Measurements from ENCODE around the gene SMARCB1.
A peak's percentile ranks its signal among the peaks of the same experiment; 100 is the strongest.
"Not testable (repeated sequence)": the region's sequence is repeated elsewhere in the genome, so short reads cannot be mapped to it uniquely, and the experiment has no call there.

SMARCB1 gene

DNA sequence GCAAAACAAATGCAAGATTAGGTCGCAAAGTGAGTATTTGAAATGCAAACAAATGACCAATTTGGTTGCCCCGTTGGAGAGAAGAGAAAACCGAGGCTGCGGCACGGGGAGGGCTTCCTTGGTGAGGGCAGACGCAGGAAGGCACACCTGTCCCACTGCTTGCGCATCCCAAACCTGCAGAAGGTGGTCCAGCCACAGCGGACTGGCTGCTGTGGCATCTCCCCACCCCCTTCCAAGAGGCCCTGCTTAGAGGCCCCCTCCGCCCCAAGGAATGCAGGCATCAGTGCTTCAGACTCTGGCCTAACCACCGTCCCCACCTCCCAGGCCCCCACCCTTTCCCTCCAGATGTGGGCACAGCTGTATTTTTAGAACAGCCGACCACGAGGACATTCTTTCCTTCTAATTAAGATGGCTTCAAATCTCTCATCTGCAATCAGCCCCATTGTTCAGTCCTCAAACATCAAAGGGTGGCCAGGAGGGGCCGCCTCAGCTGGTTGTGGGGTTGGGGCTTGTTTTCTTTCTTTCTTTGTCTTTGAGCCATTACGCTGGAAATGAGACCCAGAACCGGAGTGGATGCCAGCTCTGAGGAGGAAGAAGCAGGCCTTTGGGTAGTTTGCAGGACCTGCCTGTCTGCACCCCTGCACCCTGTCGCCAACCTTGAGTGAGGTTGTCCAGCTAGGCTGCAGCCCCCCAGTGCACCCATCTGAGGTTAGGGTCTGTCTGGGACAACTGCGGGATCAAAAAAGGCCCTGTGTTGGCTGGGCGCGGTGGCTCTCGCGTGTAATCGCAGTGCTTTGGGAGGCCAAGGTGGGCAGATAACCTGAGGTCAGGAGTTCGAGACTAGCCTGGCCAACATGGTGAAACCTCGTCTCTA is 61.5 kb downstream of the SMARCB1 start:
- DNase-seq, result no peak

DNA sequence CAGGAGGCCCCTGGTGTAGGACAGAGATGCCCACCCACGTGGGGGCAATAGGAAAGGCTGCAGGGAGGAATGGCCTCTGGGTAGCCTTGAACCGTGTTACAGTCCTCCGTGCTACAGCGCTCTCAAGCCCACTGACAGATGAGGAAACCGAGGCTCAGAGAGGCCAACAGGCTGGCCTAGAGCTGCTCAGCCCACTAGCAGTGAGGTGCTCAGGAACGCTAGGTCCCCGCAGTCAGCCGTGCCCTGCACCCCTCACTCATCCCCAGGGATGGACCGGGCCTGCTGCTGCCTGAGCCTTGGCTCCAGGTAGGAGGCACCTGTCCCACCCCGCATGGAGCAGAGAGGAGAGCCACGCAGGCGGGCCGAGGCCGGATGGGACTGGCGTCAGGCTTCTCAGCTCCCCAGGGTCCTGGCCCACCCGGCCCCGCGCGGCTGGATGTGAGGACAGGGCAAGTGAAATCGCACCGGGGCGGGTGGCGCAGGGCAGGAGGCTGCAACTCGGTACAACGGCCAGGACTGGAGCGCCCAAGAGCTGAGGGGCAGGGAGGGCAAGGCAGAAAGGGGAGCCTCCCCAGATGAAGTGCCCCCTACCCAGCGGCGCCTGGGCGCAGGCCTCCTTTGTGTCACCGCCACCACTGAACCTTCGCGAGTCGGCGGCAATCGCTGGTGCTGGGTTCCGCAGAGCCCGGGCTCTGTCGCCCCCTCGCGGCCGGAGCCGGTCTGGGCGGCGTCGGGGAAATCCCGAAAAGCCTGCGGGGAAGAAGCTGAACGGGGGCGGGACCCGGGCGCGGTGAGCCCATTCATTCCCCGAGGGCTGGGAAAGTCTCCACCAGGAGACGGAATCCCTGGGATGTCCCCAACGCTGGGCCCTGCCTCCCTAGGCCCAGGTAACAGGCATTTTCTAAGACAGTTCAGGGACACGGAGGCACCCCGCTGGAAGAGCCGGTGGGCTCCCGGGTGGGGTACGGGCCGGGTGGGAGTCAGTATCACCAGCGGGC is 62.5 kb downstream of the SMARCB1 start:
- DNase-seq, result peak; percentile 90

DNA sequence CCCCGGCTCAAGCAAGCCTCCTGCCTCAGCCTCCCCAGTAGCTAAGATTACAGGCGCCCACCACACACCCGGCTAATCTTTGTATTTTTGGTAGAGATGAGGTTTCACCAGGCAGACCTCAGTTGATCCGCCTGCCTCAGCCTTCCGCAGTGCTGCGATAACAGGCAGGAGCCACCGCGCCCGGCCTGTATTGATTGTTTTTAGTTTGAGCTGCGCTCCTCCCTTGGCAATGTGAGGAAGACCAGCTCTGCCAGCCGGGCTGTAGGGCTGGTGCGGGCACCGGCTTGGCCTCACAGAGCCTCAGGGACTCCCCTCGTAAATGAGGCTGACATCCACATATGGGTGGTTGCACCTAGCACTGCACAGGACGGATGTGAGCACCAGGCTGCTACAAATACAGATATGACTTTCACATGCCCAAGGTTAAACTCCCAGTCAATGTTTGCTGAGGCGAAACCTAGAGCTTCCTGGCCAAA is 63.4 kb downstream of the SMARCB1 start:
- DNase-seq, result no peak

DNA sequence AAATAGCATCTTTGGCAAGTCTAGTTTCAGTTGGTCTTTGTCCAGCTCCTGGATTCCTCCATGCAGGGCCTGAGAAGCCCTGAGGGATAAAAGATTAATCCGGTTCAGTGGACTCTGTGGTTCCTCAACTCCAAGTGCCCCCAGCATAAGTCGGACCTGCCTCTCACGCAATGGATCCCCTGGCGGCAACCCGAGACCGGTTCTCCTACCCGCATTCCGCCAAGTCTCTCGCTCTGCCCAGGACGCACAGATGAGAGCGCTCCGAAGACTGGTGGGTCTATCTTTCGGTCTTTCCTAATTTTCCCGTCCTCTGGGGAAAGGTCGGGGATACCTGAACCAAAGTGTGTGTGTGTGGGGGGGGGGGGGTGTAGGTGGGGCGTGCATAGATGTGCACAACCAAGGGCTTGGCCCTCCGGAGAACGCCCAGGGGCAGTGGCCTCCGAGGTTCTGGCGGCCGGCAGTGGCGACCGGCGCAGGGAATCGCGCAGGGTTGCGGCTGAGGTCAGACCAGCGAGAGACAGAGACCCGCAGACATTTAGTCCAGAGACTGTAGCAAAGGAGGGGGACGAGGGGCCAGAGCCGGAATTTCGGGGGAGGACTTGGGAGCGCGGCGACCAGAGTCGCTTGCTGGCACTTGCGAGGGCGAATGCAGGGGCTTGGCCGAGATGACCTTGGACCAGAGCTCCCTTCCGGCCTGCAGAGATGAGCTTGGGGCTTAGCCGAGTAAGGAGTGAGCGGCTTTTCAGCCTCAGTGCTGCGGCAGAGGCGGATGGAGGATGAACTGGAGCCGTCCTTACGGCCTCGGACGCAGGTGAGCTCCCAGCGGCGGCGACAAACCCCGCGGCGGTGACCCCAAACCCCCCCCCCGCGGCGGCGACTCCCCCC is 70.2 kb downstream of the SMARCB1 start:
- no peak for DNase-seq

DNA sequence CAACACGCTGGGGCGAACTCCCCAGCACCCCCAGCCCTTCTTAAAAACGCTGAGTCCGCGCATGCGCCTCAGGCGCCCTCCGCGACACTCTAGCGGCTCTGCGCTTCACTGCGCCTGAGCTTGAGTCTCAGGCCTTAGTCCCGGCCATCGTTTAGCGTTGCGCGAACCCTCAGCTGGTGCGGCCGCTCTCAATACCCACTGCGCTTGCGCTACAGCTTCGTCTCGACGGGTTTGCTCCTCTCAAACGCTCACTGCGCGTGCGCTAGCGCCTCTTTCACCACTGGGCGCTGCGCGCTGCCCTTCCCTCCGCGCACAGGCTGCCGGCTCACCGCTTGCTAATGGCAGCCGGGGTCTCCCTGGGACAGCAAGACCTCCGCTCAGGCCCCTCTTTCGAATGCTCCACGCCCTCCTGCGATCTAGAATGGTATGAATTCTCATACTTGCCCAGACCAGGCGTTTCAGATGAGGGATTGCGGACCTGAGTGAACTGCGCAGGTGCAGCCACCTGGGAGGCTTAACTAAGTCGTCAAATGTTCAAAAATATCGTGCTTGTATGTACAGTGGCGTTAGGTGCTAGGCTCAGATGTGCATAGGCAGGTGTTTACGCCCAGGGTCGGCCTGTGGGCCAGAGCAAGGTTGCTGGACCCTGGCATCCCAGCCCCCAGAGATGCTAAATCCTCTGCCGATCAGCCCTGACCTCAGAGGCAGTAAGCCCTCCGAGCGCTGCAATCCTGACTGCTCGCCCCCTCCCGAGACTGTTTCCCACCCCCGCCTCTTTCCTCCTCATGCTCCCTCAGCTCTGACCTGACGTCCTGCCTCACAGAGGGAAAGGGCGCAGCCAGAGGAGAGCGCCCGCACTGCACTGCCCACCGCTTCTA is 71.1 kb downstream of the SMARCB1 start, which contains the start of gene SLC2A11:
TSS of gene SLC2A11 (plus strand) at position 270 of the 878 bp plus-strand sequence. CDS start at position 395, 125 bp downstream.
- DNase-seq, result peak; percentile 90

DNA sequence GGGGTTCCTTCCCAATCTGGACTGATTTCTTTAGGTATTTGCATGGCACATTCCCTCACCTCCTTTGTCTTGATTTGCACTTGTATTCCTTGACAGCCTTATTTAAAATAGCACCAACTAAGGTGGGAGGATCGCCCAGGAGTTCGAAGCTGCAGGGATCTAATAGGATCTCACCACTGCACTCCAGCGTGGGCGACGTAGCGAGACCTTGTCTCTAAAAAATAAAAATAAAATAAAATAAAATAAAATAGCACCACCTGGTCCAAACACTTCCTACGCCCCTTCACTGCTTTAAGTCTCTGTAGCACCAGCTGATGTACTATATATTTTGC is 71.7 kb downstream of the SMARCB1 start:
- DNase-seq, result no peak

DNA sequence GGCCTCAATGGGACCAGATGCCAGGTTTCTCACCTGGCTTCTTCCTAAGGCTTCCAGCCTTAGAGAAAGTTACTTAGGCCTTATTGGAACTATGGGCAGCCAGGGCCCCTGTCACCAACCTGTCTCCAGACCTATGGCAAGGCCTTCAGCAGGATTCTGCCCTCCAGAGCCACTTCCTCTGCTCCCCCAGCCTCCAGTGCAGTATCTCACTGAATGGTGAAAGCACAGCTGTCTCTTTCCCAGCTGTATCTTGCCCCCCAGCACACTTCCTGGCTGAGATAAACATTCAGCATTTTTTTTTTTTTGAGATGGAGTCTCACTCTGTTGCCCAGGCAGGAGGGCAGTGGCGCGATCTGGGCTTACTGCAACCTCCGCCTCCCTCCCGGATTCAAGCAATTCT is 72.4 kb downstream of the SMARCB1 start:
- no peak for DNase-seq

DNA sequence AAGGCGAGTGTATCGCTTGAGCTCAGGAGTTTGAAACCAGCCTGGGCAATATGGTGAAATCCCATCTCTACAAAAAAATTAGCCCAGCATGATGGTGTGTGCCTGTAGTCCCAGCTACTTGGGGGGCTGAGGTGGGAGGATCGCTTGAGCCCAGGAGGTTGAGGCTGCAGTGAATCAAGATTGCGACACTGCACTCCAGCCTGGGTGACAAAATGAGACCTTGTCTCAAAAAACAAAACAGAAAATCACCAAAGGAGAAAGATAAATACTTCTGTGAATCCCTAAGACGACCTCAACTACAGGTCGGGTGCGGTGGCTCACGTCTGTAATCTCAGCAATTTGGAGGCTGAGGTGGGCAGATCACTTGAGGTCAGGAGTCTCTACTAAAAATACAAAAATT is 73.4 kb downstream of the SMARCB1 start:
- not testable (repeated sequence) for DNase-seq

DNA sequence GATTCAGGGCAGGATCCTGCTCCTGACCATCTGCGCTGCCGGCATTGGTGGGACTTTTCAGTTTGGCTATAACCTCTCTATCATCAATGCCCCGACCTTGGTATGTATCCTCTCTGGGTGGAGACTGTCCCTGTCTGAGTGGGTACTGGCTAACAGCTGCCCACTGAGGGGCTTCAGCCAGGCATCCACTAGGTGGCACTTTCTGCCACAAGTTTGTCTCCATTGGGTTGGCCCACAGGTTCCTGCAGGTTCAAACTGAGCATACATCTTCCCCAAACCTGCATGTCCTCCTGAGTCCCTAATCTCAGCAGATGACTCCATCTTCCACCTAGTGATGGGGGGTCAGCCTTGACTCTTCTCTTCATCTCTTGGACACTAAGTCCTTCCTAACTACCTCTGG is 75.3 kb downstream of the SMARCB1 start:
- no peak for DNase-seq

DNA sequence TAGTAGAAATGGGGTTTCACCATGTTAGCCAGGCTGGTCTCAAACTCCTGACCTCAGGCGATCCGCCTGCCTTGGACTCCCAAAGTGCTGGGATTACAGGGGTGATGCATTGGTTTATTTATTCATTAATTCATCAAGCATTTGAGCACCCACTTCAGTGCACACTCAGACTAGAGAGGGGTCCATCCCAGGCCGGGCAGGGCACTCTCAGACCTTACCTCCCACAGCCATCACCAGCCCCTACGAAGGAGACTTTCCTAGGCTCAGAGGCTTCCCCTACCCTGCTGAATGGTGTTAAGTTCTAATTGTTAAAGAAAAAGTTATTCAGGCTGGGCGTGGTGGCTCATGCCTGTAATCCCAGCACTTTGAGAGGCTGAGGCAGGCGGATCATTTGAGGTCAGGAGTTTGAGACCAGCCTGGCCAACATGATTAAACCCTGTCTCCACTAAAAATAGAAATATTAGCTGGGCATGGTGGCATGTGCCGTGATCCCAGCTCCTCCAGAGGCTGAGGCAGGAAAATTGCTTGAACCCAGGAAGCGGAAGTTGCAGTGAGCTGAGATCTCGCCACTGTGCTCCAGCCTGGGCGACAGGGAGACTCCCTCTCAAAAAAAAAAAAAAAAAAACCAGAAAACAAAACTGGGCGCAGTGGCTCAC is 77.9 kb downstream of the SMARCB1 start:
- DNase-seq, result not testable (repeated sequence)

DNA sequence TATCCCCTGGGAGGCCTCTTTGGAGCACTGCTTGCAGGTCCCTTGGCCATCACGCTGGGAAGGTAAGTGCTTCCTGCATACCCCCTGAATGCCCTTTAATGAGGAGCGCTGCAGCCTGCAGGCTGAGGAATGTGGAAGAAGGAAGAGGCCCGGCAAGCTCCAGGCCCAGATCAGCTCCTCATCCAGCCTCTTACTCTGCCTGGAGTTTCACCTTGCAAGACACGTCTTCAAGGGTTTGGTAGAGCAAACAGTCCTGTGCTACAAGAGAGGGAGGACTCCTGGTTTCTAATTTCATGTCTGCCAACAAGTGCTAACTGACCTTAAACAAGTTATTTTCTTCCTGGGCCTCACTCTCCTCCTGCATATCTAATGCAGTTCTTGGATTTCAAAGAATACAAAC is 81.8 kb downstream of the SMARCB1 start:
- no peak for DNase-seq

DNA sequence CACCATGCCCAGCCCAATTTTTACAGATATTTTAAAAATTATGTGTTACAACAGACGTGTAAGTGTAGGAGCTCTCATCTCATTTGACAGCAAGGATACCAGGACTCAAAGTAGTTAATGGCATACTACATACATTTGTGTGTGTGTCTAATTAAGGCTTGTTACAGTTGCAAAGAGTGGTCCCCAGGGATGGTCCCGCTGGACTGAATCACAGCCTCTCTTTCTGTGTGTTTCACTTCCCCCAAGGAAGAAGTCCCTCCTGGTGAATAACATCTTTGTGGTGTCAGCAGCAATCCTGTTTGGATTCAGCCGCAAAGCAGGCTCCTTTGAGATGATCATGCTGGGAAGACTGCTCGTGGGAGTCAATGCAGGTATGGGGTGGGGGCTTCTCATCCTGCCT is 88.1 kb downstream of the SMARCB1 start:
- no peak for DNase-seq

DNA sequence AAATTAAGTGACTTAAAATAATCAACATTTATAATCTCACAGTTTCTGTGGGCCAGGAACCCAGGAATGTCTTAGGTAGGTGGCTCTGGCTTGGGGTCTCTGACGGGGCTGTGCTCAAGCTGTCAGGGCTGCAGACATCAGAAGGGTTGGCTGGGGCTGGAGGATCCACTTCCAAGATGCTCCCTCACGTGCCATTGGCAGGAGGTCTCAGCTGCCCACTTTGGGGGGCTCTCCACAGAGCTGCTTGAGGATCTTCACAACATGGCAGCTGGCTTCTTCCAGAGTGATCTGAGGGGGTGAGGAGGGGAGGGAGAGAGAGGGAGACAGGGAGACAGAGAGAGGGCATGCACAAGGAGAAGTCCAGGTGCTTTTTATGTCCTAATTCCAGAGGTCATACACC is 89.0 kb downstream of the SMARCB1 start:
- no peak for DNase-seq

DNA sequence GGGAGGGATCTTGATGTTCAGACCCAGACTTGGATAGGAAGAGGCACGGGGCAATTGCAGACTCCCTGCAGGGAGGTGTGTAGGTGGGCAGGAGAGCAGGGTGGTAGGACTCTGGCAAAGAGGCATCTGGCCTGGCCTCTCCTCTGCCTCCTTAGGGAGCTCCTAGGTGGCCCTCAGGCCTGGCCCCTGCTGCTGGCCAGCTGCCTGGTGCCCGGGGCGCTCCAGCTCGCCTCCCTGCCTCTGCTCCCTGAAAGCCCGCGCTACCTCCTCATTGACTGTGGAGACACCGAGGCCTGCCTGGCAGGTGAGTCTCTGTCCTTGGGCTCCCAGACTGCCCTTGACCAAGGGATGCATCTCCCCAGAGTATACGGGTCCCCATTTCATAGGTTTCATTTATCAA is 90.8 kb downstream of the SMARCB1 start:
- DNase-seq, result no peak

DNA sequence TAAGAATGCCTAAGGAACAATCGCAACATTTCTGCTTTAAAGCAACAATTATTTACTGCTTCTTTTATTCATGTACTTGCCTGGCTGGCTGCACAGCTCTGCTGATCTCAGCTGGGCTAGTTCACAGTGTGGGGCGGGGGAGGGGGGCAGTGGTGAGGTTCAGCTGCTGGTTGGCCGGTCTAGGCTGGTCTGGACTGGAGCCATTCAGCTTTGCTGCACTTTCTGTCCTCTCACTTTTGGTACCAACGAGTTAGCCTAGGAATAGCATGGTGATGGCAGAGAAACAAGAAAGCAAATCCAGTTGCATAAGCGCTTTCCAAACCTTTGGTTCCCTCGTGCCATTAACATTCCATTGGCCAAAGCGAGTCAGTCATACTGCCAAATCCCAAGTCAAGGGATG is 91.5 kb downstream of the SMARCB1 start:
- DNase-seq, result no peak

DNA sequence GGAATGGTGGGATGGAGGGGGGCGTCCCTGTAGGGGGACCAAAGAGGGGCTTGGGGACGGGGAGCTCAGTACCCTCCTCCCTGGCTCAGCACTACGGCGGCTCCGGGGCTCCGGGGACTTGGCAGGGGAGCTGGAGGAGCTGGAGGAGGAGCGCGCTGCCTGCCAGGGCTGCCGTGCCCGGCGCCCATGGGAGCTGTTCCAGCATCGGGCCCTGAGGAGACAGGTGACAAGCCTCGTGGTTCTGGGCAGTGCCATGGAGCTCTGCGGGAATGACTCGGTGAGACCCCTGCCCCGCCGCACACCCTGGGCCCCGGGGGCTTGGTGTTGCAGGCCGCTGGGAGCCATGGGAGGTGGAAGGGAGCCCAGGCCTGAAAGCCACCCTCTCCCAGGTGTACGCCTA is 95.6 kb downstream of the SMARCB1 start:
- no peak for DNase-seq

DNA sequence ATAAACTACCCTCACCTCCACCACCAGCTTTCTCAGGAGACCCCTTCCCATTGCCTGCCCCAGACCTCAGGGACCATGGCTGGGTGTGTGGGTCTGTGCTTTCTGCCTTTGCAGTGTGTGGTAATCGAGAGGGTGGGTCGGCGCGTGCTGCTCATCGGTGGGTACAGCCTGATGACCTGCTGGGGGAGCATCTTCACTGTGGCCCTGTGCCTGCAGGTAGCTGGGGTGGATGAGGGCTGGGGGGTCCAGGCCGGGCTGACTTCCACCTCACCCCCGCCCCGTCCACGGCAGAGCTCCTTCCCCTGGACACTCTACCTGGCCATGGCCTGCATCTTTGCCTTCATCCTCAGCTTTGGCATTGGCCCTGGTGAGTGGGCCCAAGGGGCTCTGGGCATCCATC is 96.9 kb downstream of the SMARCB1 start:
- no peak for DNase-seq

DNA sequence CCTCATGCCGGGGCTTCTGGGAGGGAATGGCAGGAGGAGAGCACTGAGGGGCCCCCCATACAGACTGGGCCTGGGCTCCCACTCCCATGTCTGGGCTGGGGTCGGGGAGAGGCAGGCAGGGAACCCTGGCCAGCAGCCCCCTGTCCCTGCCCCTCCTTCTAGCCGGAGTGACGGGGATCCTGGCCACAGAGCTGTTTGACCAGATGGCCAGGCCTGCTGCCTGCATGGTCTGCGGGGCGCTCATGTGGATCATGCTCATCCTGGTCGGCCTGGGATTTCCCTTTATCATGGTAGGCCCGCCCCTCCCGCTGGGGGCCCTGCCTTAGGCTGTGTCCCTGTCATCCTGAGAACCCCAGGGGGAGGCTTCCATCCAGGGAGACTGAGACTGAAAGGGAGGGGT is 97.4 kb downstream of the SMARCB1 start:
- DNase-seq, result no peak

Data from stimulated activated CD4-positive, alpha-beta T cell treated with anti-CD3 and anti-CD28 coated beads, Interleukin-12 subunit alpha, Interleukin-12 subunit beta, amount 100 ng/mL, for 4 hours (primary cell).